Ishikawa (cell line): ENCODE measurements around the gene ADGRE2.

Source experiments
- CEBPB ChIP-seq: IDR thresholded peaks from 2 replicates; pipeline ENCODE4 v1.6.1; 2012
- CREB1 ChIP-seq: IDR thresholded peaks from 2 replicates; pipeline ENCODE4 v1.6.1; 2012; ENCODE audit warnings: low read depth
- EGR1 ChIP-seq: IDR thresholded peaks from 2 replicates; pipeline ENCODE4 v1.6.1; 2012
- EP300 ChIP-seq: IDR thresholded peaks from 2 replicates; pipeline ENCODE4 v1.6.1; 2012; ENCODE audit warnings: borderline replicate concordance
- FOXM1 ChIP-seq: IDR thresholded peaks from 2 replicates; pipeline ENCODE4 v1.6.1; 2012; ENCODE audit warnings: low read depth, borderline replicate concordance
- MAX ChIP-seq: IDR thresholded peaks from 2 replicates; pipeline ENCODE4 v1.6.1; 2012
- NFIC ChIP-seq: IDR thresholded peaks from 2 replicates; pipeline ENCODE4 v1.6.1; 2012
- RAD21 ChIP-seq: IDR thresholded peaks from 2 replicates; pipeline ENCODE4 v1.6.1; 2012; ENCODE audit warnings: low read depth
- REST ChIP-seq: IDR thresholded peaks from 2 replicates; pipeline ENCODE4 v1.6.1; 2012; ENCODE audit warnings: low read depth, mild to moderate bottlenecking
- TAF1 ChIP-seq: IDR thresholded peaks from 2 replicates; pipeline ENCODE4 v1.6.1; 2012; ENCODE audit warnings: low read depth, mild to moderate bottlenecking
- TCF12 ChIP-seq: IDR thresholded peaks from 2 replicates; pipeline ENCODE4 v1.6.1; 2012; ENCODE audit warnings: low read depth
- TEAD4 ChIP-seq: IDR thresholded peaks from 2 replicates; pipeline ENCODE4 v1.6.1; 2012
- USF1 ChIP-seq: IDR thresholded peaks from 2 replicates; pipeline ENCODE4 v1.6.1; 2012
- YY1 ChIP-seq: IDR thresholded peaks from 2 replicates; pipeline ENCODE4 v1.6.1; 2012; ENCODE audit warnings: low read depth
- ZBTB7A ChIP-seq: IDR thresholded peaks from 2 replicates; pipeline ENCODE4 v1.6.1; 2012; ENCODE audit warnings: low read depth

The ADGRE2 gene

DNA sequence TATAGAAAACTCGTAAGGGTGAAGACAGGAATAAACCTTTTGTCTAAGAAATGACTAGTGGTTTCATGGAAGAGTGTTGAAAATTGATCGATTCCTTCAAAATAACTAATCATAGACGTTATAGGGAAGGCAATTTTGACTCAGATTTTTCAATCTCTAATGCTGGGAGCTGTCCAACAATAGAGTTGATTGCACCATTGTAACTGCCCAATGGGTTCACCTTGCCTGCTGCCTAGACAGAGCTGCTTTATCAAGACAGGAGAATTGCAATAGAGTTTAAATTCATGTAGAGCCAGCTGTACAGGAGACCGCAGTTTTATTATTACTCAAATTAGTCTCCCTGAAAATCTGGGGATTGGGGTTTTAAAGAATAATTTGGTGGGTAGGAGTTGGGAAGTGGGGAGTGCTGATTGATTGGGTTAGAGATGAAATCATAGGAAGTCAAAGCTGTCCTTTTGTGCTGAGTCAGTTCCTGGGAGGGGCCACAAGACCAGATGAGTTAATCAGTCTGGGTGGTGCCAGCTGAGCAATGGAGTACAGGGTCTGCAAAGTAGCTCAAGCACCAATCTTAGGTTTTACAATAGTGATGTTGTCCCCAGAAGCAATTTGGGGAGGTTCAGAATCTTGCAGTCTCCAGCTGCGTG is 16.8 kb upstream of the ADGRE2 start:
- TF ChIP-seq TEAD4 = no peak
- TF ChIP-seq EGR1 = no peak
- TF ChIP-seq REST = peak; percentile 66; the same call in 1 of the 2 replicates

- peak; percentile 62 for TF ChIP-seq RAD21
- no peak for TF ChIP-seq REST
Observed at GRCh38 chr19:14786421-14786851, 8.1 kb upstream of the ADGRE2 start.

- TF ChIP-seq TEAD4 (no peak), TCF12 (no peak), EP300 (no peak), CREB1 (no peak), MAX (no peak), FOXM1 (no peak), TAF1 (no peak), ZBTB7A (no peak)
Observed at GRCh38 chr19:14782626-14783409, 4.5 kb upstream of the ADGRE2 start.

DNA sequence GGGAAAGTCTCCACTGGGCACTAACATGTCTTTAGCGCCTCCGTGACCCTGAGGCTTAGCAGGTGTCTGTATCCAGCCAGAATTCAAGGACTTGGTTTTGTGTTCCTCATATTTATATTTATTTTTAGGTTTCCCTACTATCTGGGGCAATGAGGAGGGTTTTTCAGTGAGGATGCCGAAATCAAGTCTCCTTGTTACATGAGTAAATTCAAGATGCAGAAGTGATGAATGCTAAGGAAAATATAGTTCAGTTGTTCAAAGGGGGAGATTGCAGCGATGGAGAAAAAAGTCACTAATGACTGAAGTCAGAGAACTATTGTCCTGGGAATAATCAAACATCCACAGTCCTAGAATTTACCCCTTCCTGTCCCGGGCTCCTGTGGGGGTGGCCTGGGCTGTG is 791 bp upstream of the ADGRE2 start:
- TF ChIP-seq FOXM1 (no peak), TAF1 (no peak), YY1 (no peak), REST (no peak), EGR1 (no peak), CREB1 (no peak), USF1 (no peak), RAD21 (no peak), TCF12 (no peak), ZBTB7A (no peak), CEBPB (no peak)

GRCh38 chr19:14775869-14776586 is 2.3 kb downstream of the ADGRE2 start:
- no peak for TF ChIP-seq RAD21
- no peak for TF ChIP-seq EGR1
- TF ChIP-seq ZBTB7A = no peak
- TF ChIP-seq CEBPB = no peak
- no peak for TF ChIP-seq FOXM1
- TF ChIP-seq USF1 = no peak
- TF ChIP-seq EP300 = no peak
- TF ChIP-seq NFIC = no peak
- TF ChIP-seq TEAD4 = no peak
- no peak for TF ChIP-seq CREB1
- no peak for TF ChIP-seq YY1
- no peak for TF ChIP-seq TCF12
- no peak for TF ChIP-seq REST
- TF ChIP-seq MAX = no peak
- TF ChIP-seq TAF1 = no peak
